HG03558 (cell line): ENCODE measurements around the gene TTC12.
A peak's percentile ranks its signal among the peaks of the same experiment; 100 is the strongest.

Source experiments
- ATAC-seq: cut with Tn5 transposase; IDR thresholded peaks from one replicate; pipeline ENCODE4 v1.9.1; 2021; ENCODE audit warnings: moderate number of reproducible peaks; ENCODE audit not compliant: unreplicated experiment; ENCODE audit errors: extremely low read depth

The TTC12 gene

GRCh38 chr11:113314389-113315301 lies at the start of gene TTC12:
Gene TTC12 (plus strand): TSS chr11:113314583. CDS start chr11:113316258, 1,675 bp downstream.
- peak; percentile 87 for ATAC-seq

GRCh38 chr11:113265362-113265761 lies 49.0 kb upstream of the TTC12 start:
- no peak for ATAC-seq

GRCh38 chr11:113267493-113267892 lies 46.9 kb upstream of the TTC12 start:
- no peak for ATAC-seq

GRCh38 chr11:113269096-113269495 lies 45.3 kb upstream of the TTC12 start:
- no peak for ATAC-seq

- no peak for ATAC-seq
Observed at GRCh38 chr11:113269636-113270035, 44.7 kb upstream of the TTC12 start.

- ATAC-seq: no peak
Observed at GRCh38 chr11:113270080-113270479, 44.3 kb upstream of the TTC12 start.

GRCh38 chr11:113271551-113272245 lies 42.7 kb upstream of the TTC12 start:
- no peak for ATAC-seq

GRCh38 chr11:113272281-113272680 lies 42.1 kb upstream of the TTC12 start:
- no peak for ATAC-seq

GRCh38 chr11:113272927-113273615 lies 41.3 kb upstream of the TTC12 start:
- no peak for ATAC-seq

- no peak for ATAC-seq
Observed at GRCh38 chr11:113273720-113274119, 40.7 kb upstream of the TTC12 start.

- no peak for ATAC-seq
Observed at GRCh38 chr11:113274713-113275582, 39.4 kb upstream of the TTC12 start.

- ATAC-seq: no peak
Observed at GRCh38 chr11:113275602-113276001, 38.8 kb upstream of the TTC12 start.

- no peak for ATAC-seq
Observed at GRCh38 chr11:113276466-113276865, 37.9 kb upstream of the TTC12 start.

GRCh38 chr11:113277907-113278306 lies 36.5 kb upstream of the TTC12 start:
- ATAC-seq: no peak

GRCh38 chr11:113278481-113278880 lies 35.9 kb upstream of the TTC12 start:
- no peak for ATAC-seq

- ATAC-seq: no peak
Observed at GRCh38 chr11:113278925-113279324, 35.5 kb upstream of the TTC12 start.

GRCh38 chr11:113279591-113279990 lies 34.8 kb upstream of the TTC12 start:
- ATAC-seq: no peak

GRCh38 chr11:113281052-113281725 lies 33.2 kb upstream of the TTC12 start:
- no peak for ATAC-seq

GRCh38 chr11:113282898-113283437 lies 31.4 kb upstream of the TTC12 start:
- no peak for ATAC-seq
